OCI-M2 (cell line): Measurements from ENCODE around the gene CCDC97.
"Not testable (repeated sequence)": the region's sequence is repeated elsewhere in the genome, so short reads cannot be mapped to it uniquely, and the experiment has no call there.

Source experiments
- DNase-seq: peaks from one replicate; lab custom pipeline; 2025; ENCODE audit not compliant: unreplicated experiment; lab: John Stamatoyannopoulos, UW

Gene CCDC97

GRCh38 chr19:41310033-41310831 lies at the start of gene CCDC97:
CCDC97 (plus strand) TSS chr19:41310172; CDS start chr19:41310311, 139 bp downstream.
- peak; percentile 71 for DNase-seq

DNA sequence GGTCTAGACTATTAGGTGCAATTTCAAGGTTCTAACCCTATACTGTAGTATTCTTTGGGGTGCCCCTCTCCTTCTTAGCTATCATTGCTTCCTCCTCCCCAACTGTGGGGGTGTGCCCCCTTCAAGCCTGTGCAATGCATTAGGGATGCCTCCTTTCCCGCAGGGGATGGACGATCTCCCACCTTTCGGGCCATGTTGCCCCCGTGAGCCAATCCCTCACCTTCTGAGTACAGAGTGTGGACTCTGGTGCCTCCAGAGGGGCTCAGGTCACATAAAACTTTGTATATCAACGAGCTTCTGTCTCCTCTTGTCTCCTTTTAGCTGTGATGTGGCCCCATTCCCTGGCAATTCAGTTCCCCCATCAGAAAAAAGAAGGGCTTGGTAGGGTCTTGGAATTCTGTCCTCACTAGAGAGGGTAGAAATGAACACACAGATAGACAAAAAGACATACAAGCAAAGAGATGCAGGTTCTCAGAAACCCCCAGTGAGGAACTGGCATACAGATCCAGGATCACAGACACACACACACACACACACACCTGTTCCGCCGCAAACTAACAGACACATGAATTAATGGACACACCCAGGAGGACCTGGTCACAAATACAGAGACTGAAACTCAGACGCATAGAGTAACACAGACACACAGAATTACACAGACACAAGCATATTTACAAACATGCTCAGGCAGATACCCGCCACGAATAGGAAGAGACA lies 48.3 kb upstream of the CCDC97 start:
- no peak for DNase-seq

DNA sequence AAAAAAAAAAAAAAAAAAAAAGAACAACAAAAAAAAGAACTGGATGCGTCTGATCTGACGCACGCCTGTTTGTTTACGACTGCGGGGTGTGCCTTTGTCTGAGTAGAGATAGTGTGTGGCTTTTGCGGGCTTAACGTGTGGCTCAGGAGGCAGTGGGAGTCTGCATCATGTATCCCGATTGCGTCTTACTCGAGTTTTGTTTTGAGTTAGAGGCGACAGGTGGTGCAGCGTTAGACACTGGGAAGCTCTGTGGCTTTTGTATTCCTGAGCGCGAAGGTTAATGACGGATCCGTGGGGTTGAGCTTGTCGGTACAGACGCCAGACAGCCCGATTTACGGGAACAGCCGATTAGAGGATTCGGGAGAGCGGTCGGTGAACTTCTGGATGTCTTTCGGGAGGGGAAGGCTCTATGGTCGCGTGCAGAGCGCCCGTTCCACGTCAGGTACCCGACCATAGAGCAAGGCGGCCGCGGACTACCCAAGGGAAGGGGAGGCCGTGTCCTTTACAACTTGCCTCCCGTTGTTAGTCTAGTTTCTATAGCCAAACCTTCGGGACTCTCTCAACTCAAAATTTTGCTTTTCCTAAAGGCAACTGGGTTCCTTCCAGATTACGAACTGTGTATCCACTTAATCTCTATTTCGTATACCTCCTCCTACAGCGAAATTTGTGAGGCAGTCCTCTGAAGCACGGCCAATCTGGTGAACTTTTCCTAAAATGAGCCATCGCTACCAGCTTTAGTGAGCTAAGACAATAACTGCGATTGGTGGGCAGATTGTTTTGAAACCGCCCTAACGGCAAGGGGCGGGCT lies 46.7 kb upstream of the CCDC97 start:
- no peak for DNase-seq

DNA sequence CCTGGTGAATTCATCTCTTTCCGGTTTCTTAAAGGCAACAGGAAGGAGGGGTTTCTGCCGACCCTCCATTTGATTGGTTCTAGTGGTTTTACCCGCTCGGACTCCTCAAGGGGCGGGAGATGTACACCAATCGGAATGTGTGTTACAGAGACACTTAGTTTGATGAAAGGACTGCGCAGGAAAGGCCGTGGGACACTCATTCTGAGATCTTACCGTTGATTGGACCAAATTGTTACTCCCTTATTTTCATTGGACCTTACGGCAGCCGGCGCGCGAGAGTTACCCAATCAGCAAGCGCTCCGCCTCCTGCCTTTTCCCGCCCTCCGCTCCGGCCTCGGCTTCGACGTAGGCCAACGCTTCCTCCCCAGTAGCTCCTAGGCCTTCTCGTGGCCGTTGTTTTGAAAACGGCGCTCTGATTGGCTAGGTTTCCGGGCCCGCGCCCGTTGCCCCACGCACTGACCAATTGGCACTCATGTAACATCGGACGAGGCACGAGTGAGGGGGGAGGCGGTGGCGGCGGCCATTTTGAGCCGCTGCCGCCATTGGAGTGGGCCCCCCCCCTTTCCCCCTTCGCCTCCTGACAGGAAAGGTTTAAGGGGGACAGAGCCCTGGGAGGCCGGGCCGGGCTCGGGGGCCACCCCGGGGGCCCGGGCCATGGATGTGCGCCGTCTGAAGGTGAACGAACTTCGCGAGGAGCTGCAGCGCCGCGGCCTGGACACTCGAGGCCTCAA lies 46.0 kb upstream of the CCDC97 start, which contains the start of gene HNRNPUL1:
TSS of gene HNRNPUL1 (plus strand) at position 523 of the 731 bp plus-strand sequence. CDS start at position 655, 132 bp downstream.
- peak; percentile 99 for DNase-seq

DNA sequence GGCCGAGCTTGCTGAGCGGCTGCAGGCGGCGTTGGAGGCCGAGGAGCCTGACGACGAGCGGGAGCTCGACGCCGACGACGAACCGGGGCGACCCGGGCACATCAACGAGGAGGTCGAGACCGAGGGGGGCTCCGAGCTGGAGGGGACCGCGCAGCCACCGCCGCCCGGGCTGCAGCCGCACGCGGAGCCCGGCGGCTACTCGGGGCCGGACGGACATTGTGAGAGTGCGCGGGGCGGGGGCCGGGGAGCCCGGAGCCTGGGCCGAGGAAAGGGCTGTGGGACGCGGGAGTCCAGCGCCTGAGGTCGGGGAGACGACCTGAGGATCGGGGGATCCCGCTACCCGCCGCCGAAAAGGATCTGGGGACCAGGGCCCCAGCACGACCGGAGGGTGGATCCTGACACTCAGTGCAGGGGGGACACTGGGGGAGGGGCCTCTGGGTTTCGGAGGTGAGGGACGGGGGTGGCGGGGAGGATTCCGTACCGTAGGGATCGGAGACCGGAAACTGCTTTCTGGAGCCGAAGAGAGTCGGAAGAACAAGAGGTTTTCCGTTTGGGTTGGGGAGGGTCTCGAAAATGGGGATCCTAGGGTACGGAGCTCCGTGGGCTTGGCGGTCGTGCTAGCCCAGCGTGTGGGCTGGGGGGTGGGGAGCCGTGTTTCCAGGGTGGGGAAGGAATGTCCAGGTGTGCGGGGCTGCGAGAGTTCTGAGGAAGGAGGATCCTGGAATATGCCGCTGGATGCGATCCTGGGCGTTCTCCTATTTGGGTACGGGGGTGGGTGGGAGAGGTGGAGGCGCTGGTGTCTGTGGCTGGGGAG lies 45.2 kb upstream of the CCDC97 start:
- DNase-seq, result no peak

DNA sequence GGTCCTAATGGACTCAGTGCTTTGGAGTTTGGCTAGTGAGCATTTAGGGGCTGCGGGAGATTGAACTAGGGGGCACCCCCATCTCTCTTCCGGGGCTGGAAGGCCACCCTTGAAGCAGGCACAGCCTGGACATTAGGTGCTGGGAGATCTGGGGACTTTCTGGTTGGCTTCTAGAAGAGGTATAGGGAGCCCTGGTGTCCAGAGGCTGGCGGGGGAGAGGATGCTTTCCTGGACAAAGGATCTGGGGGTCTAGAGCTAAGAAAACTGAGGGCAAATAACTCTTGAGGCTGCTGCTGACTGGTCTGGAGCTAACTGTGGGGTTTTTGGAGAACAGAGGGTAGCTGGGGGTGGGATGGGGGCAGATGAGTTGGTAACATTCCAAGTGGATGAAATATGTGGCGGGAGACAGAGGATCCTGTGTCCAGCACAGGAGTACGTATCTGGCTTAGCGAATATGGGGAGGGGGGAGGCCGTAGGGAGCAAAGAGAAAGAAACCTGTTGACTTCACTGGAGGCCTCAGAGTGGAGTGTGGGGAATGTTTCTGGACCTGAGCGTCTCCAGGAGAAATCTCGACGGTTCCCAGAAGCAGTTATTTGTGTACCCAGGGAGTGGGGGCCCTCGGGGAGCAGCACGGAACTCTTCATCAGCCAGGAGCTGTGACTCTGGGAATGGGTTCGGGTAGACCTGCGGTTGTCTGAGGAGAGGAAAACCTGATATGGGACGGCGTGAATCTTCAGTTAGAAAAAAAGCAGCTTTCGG lies 44.4 kb upstream of the CCDC97 start:
- no peak for DNase-seq

DNA sequence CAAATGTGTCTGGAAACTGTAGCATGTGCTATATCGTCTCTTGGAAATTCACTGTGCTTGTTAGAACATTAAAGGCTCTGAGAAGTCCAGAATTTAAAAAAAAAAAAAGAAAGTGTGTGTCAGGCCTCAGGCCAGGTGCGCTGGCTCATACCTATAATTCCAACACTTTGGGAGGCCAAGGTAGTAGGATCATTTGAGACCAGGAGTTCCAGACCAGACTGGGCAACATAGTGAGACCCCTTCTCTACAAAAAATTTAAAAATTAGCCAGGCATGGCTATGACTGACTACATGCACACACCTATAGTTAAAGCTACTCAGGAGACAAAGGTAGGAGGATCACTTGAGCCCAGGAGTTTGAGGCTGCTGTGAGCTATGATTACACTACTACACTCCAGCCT lies 40.9 kb upstream of the CCDC97 start:
- no peak for DNase-seq

DNA sequence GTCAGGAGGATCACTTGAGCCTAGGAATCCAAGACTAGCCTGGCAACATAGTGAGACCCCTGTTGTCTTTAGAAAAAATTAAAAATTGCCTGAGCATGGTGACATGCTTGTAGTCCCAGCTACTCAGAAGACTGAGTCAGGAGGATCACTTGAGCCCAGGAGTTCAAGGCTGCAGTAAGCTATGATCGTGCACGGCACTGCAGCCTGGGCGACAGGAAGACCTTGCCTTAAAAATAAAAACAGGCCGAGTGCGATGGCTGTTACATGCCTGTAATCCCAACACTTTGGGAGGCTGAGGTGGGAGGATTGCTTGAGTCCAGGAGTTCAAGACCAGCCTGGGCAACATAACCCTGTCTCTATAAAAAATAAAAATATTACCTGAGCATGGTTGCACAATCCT lies 40.4 kb upstream of the CCDC97 start:
- DNase-seq, result no peak

DNA sequence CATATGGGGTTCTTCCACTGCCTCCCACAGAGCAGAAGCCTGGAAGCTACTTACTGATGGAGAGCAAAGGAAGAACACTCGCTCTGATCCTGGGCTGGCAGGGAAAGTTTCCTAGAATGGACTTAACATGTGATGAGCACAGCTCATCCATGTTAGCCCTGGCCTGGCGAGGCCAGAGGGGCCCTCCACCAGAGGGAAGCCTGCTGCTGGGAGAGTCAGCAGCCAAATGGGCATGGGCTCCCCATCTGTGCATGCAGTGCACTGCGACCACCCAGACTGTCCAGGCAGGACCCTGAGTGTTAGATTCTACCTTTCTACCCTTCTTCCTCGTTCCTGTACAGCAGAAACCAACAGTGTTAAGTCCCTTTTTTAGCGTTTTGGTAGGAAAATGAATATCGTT lies 36.9 kb upstream of the CCDC97 start:
- no peak for DNase-seq

- no peak for DNase-seq
Observed at GRCh38 chr19:41274802-41275201, 35.2 kb upstream of the CCDC97 start.

GRCh38 chr19:41276231-41276630 lies 33.7 kb upstream of the CCDC97 start:
- DNase-seq, result no peak

GRCh38 chr19:41278478-41278877 lies 31.5 kb upstream of the CCDC97 start:
- DNase-seq, result no peak

DNA sequence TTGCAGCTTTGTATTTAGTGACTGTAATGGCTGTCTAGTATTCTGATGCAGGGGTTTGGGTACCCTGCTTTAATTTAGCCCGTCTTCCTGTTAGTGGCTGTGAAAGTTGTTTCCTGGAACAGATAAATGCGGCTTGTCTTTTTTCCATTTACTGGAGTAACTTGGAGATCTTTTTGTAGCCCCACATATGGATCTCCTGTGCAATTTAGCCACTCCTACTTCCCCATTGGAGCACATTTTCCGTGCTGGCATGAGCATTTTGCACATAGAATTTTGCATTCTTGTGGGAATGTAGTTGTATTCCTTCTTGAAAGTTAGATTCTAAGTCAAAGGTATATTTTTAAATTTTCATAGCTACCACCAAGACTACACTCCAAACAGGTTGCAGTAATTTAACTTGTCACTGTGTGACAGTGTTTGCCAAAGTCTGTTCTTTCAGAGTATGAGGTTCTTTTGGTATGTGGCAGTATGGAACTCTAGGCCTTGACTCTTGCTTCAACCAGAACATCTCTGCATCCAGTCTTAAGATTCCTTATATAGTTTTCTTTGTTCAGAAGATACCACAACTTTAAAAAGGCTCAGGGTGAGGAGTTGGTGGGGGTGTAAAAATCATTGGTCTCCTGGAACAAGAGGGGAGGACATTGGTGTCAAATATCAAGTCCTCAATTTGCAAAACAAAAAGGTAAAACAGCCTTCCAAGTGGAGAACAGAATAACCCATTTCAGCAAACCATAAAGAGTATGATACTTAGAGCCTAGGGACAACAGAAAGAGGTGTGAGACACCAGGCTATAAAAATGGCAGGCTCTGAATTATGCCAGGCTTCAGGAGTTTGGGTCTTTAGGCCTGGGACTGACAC lies 21.1 kb upstream of the CCDC97 start:
- no peak for DNase-seq

- not testable (repeated sequence) for DNase-seq
Observed at GRCh38 chr19:41289814-41290213, 20.2 kb upstream of the CCDC97 start.

GRCh38 chr19:41294393-41294792 lies 15.6 kb upstream of the CCDC97 start:
- DNase-seq, result no peak

GRCh38 chr19:41295499-41295898 lies 14.5 kb upstream of the CCDC97 start:
- no peak for DNase-seq

- DNase-seq, result no peak
Observed at GRCh38 chr19:41296433-41296871, 13.5 kb upstream of the CCDC97 start.

DNA sequence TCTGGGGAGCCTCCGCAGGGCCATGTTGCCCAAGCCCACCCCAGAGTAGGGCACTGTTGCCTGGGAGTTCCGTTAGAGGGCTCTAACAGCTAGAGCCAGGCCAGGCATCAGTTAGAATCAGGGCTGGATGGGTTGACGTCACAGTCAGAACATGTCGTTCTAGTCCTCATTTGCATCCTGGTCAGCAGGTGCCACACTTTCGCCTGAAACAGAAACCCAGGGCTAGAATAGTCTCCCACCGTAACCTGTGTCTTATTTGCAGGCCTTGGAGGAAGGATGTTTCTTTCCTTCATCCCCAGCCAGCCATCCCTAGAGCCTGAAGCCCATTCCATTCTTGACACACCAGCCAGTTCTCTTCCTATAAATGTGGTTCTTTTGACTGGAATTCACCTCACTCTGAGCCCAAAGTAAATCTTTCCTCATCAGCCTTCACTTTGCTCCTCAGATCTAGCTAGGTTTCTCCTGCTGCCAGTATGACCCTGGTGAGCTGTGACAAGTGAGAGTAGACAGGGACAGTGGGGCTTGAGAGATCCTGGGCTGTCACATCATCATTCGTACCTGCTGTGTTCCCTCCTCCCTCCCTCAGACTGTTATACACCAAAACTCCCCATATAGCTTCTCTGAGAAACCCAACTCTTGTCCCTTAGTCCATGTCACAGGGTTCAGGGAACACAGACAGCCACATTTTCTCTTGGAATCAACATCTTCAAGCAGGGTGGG lies 12.2 kb upstream of the CCDC97 start:
- DNase-seq, result no peak
